Neural progenitor cell (in vitro differentiated cells): Measurements from ENCODE around the gene PRDX2.

ENCODE experiments used
- EZH2 ChIP-seq: fragments of 200-600 bp; sonication (generic); IDR thresholded peaks from 2 replicates; pipeline ENCODE4 v1.6.1; 2017; ENCODE audit warnings: antibody characterized with exemption, mild to moderate bottlenecking, moderate library complexity
- EZH2phosphoT487 ChIP-seq: fragments of 200-600 bp; sonication (generic); IDR thresholded peaks from 2 replicates; pipeline ENCODE4 v1.6.1; 2017; ENCODE audit warnings: antibody characterized with exemption

DNA sequence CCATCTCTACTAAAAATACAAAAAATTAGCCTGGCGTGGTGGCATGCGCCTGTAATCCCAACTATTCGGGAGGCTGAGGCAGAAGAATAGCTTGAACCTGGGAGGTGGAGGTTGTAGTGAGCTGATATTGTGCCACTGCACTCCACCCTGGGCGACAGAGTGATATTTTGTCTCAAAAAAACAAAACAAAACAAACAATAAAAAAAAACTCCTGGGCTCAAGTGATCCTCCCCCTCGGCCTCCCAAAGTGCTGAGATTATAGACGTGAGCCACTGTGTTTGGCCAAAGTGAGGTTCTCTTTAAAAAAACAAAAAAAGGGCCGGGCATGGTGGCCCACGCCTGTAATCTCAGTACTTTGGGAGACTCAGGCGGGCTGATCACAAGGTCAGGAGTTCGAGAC lies 14.1 kb downstream of the PRDX2 start:
- no peak for TF ChIP-seq EZH2phosphoT487
- TF ChIP-seq EZH2, result no peak
